ENCODE results near the gene STX4. TPM values are rescaled to one million over a fixed set of nuclear protein-coding genes. Genes with fewer than 3 reads are reported as not detected.

The STX4 gene
- total RNA-seq, 1 experiment from 2014 or later: 26.0 TPM

DNA sequence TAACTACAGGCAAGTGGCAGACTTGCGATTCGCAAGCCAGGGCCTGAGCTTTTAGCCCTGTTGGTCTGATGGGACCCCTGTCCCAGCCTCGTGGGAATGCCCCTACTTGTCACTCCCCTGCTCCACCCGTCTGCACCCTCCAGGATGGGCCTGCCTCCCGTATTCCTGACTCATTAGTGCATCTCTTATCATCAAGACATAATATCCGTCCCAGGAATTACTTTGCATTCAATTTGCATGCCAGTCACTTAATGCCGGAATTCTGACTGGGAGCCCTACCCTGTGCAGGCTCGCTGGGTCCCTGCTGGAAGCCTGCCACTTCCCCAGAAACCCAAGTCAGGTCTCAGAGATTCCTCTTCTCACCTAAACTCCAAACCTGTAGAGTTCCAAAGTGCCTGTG, 52.1 kb downstream of the STX4 start:
- ATAC-seq (no peak), DNase-seq (ENCODE audit: low read depth, low spot score) (no peak)
- peaks cover 0 to 6% of the 10 kb centered on the region in 2 experiments; a peak in 2 of 4 replicates for H3K36me3 ChIP-seq (ENCODE audit: control insufficient read depth in 1 of 2, insufficient read depth in 2 of 2, low read length in 2 of 2)
- H3K27ac ChIP-seq (ENCODE audit: low read depth, low read length): no peak overlapping the region
- CTCF ChIA-PET: interaction anchor here (0.6 kb wide), 1 partner anchor 10 kb away, joined by 3 read pairs; no protein-coding TSS in a partner anchor
- H3K27me3 ChIP-seq (ENCODE audit: insufficient read depth, low read length): no peaks in the 10 kb centered on the region
- no peaks in the 10 kb centered on the region for H3K9me3 ChIP-seq (ENCODE audit: control insufficient read depth in 1 of 2, insufficient read depth in 1 of 2, low read depth in 1 of 2, low read length in 2 of 2)
- RAD21 ChIA-PET (ENCODE audit: low non-redundant PET in 1 of 2, low total read pairs in 2 of 2, uncharacterized antibody in 2 of 2, unreplicated experiment in 2 of 2): no interaction called here
- H4K20me1 ChIP-seq (ENCODE audit: insufficient read depth): no peaks in the 10 kb centered on the region
- H3K4me1 ChIP-seq (ENCODE audit: control insufficient read depth in 1 of 2, insufficient read depth in 2 of 2, low read length in 2 of 2): peaks cover 0 to 11% of the 10 kb centered on the region in 2 experiments; a peak in 1 of 4 replicates
- POLR2A ChIA-PET: no interaction called here
- H3K9me2 ChIP-seq (ENCODE audit: insufficient read depth): no peaks in the 10 kb centered on the region
- BruUV-seq (replicated peaks): no TSS peak
- no peak overlapping the region for H3K4me2 ChIP-seq (ENCODE audit: low read length)
- intact Hi-C loops (cut with micrococcal nuclease): no loop called here
- TF ChIP-seq SIN3A (IDR thresholded peaks at IDR 0.05; ENCODE audit: low read depth): no peak
- TF ChIP-seq ZFX (IDR thresholded peaks at IDR 0.05): no peak
- TF ChIP-seq EZH2phosphoT487 (IDR thresholded peaks at IDR 0.05; ENCODE audit: borderline replicate concordance): no peak
- no peak for TF ChIP-seq SRF (IDR thresholded peaks at IDR 0.05; ENCODE audit: low read depth)
- no peak for TF ChIP-seq EZH2 (IDR thresholded peaks at IDR 0.05)
- no peak for TF ChIP-seq ZNF274 (IDR thresholded peaks at IDR 0.05; ENCODE audit: low read depth, low read length)
- no peak for TF ChIP-seq CTCF (IDR thresholded peaks at IDR 0.05 in 2 of 3, conservative IDR thresholded peaks at IDR 0.05 in 1 of 3; ENCODE audit: borderline replicate concordance in 1 of 3, insufficient read depth in 1 of 3, low read depth in 2 of 3, low read length in 2 of 3)
- TF ChIP-seq POLR2A (IDR thresholded peaks at IDR 0.05; ENCODE audit: borderline replicate concordance, extremely low read depth, insufficient read depth, insufficient read length): no peak
- no peak for TF ChIP-seq TCF7L2 (IDR thresholded peaks at IDR 0.05; ENCODE audit: borderline replicate concordance, extremely low read depth, insufficient read depth, insufficient read length)
- TF ChIP-seq YY1 (IDR thresholded peaks at IDR 0.05; ENCODE audit: extremely low read depth, insufficient replicate concordance, low read depth, low read length): no peak
- no peak for TF ChIP-seq ZBTB33 (IDR thresholded peaks at IDR 0.05; ENCODE audit: extremely low read depth, insufficient replicate concordance, low read length)
- no peak for TF ChIP-seq EGR1 (IDR thresholded peaks at IDR 0.05; ENCODE audit: low read depth)
- TF ChIP-seq RAD21 (IDR thresholded peaks at IDR 0.05; ENCODE audit: low read depth): no peak
- no peak for TF ChIP-seq SP1 (IDR thresholded peaks at IDR 0.05; ENCODE audit: low read depth)
- TF ChIP-seq CEBPB (IDR thresholded peaks at IDR 0.05; ENCODE audit: low read depth): no peak
- no peak for TF ChIP-seq ELF1 (IDR thresholded peaks at IDR 0.05; ENCODE audit: borderline replicate concordance, low read depth)
- TF ChIP-seq, protein P1, sequence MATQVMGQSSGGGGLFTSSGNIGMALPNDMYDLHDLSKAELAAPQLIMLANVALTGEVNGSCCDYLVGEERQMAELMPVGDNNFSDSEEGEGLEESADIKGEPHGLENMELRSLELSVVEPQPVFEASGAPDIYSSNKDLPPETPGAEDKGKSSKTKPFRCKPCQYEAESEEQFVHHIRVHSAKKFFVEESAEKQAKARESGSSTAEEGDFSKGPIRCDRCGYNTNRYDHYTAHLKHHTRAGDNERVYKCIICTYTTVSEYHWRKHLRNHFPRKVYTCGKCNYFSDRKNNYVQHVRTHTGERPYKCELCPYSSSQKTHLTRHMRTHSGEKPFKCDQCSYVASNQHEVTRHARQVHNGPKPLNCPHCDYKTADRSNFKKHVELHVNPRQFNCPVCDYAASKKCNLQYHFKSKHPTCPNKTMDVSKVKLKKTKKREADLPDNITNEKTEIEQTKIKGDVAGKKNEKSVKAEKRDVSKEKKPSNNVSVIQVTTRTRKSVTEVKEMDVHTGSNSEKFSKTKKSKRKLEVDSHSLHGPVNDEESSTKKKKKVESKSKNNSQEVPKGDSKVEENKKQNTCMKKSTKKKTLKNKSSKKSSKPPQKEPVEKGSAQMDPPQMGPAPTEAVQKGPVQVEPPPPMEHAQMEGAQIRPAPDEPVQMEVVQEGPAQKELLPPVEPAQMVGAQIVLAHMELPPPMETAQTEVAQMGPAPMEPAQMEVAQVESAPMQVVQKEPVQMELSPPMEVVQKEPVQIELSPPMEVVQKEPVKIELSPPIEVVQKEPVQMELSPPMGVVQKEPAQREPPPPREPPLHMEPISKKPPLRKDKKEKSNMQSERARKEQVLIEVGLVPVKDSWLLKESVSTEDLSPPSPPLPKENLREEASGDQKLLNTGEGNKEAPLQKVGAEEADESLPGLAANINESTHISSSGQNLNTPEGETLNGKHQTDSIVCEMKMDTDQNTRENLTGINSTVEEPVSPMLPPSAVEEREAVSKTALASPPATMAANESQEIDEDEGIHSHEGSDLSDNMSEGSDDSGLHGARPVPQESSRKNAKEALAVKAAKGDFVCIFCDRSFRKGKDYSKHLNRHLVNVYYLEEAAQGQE (IDR thresholded peaks at IDR 0.05; ENCODE audit: low read depth): no peak
- no peak for TF ChIP-seq POLR2AphosphoS5 (IDR thresholded peaks at IDR 0.05; ENCODE audit: low read depth, low read length)
- H3K4me3 ChIP-seq (replicated peaks in 1 of 2; ENCODE audit: low read depth in 1 of 2, low read length in 2 of 2): no peak overlapping the region
- no peak overlapping the region for H2AFZ ChIP-seq (ENCODE audit: low read depth, low read length, poor library complexity, severe bottlenecking)
- no peak overlapping the region for H3K9ac ChIP-seq (ENCODE audit: low read length)
- H3K79me2 ChIP-seq (ENCODE audit: insufficient read depth, low read length): peaks cover 1% of the 10 kb centered on the region; the same call in 1 of the 2 replicates
